ENCODE results near the gene FOCAD. TPM values are rescaled to one million over a fixed set of nuclear protein-coding genes. Genes with fewer than 3 reads are reported as not detected.

Gene FOCAD
- total RNA-seq, 1 donor from 2014 or later = 48.2 TPM

- no peaks in the 10 kb centered on the region for H3K27me3 Mint-ChIP-seq (ENCODE audit: low read depth, unreplicated experiment)
Measured at GRCh38 chr9:20713172-20713571, 29.1 kb downstream of the FOCAD start.

GRCh38 chr9:20714442-20715415, 30.7 kb downstream of the FOCAD start:
- TF ChIP-seq CTCF (IDR thresholded peaks at IDR 0.05; ENCODE audit: insufficient read depth, low read depth, low read length) (no peak), EZH2 (IDR thresholded peaks at IDR 0.05; ENCODE audit: insufficient read depth, low read length) (no peak)
- no peak for FAIRE-seq

More at GRCh38 chr9:20713172-20713571, 29.1 kb downstream of the FOCAD start:
- no peaks in the 10 kb centered on the region for H3K9me3 Mint-ChIP-seq (ENCODE audit: unreplicated experiment)
- Histone ChIP-seq H2AFZ (ENCODE audit: low read depth, low read length) (no peak overlapping the region), H3K79me2 (ENCODE audit: insufficient read depth, low read length) (peaks cover 27% of the 10 kb centered on the region), H3K4me3 (ENCODE audit: insufficient read depth, low read depth, low read length) (no peak overlapping the region), H3K4me2 (ENCODE audit: low read length) (no peak overlapping the region), H3K4me1 (ENCODE audit: insufficient read depth, low read length) (no peaks in the 10 kb centered on the region), H3K9ac (ENCODE audit: low read length) (no peak overlapping the region), H3K27ac (ENCODE audit: low read depth, low read length) (no peak overlapping the region), H3K27me3 (ENCODE audit: insufficient read depth, low read length) (no peaks in the 10 kb centered on the region), H3K36me3 (ENCODE audit: insufficient read depth, low read length) (peaks cover 7% of the 10 kb centered on the region), H3K9me3 (ENCODE audit: insufficient read depth, low read depth, low read length) (no peaks in the 10 kb centered on the region), H4K20me1 (ENCODE audit: insufficient read depth, low read length) (peaks cover 36% of the 10 kb centered on the region)
- TF ChIP-seq CTCF (IDR thresholded peaks at IDR 0.05; ENCODE audit: insufficient read depth, low read depth, low read length) (no peak), EZH2 (IDR thresholded peaks at IDR 0.05; ENCODE audit: insufficient read depth, low read length) (no peak)
- DNase-seq (ENCODE audit: low read depth) (no peak), FAIRE-seq (no peak)
- H3K4me3 Mint-ChIP-seq (ENCODE audit: unreplicated experiment) = no peak overlapping the region
- H3K36me3 Mint-ChIP-seq (ENCODE audit: low read depth, unreplicated experiment) = peaks cover 4% of the 10 kb centered on the region
- H3K27ac Mint-ChIP-seq (ENCODE audit: unreplicated experiment) = no peak overlapping the region
- H3K4me1 Mint-ChIP-seq (ENCODE audit: low read depth, unreplicated experiment) = no peaks in the 10 kb centered on the region

GRCh38 chr9:20722221-20722620, 38.2 kb downstream of the FOCAD start:
- no peak overlapping the region for H3K4me3 ChIP-seq (ENCODE audit: insufficient read depth, low read depth, low read length)
- TF ChIP-seq CTCF (IDR thresholded peaks at IDR 0.05; ENCODE audit: insufficient read depth, low read depth, low read length) = no peak
- TF ChIP-seq EZH2 (IDR thresholded peaks at IDR 0.05; ENCODE audit: insufficient read depth, low read length) = no peak
- Mint-ChIP-seq H3K4me1 (ENCODE audit: low read depth, unreplicated experiment) (peaks cover 3% of the 10 kb centered on the region), H3K4me3 (ENCODE audit: unreplicated experiment) (no peak overlapping the region), H3K27ac (ENCODE audit: unreplicated experiment) (no peak overlapping the region), H3K36me3 (ENCODE audit: low read depth, unreplicated experiment) (peaks cover 22% of the 10 kb centered on the region), H3K9me3 (ENCODE audit: unreplicated experiment) (no peaks in the 10 kb centered on the region), H3K27me3 (ENCODE audit: low read depth, unreplicated experiment) (no peaks in the 10 kb centered on the region)
- no peak overlapping the region for H3K9ac ChIP-seq (ENCODE audit: low read length)
- H3K79me2 ChIP-seq (ENCODE audit: insufficient read depth, low read length) = no peaks in the 10 kb centered on the region
- no peak overlapping the region for H3K27ac ChIP-seq (ENCODE audit: low read depth, low read length)
- H3K27me3 ChIP-seq (ENCODE audit: insufficient read depth, low read length) = no peaks in the 10 kb centered on the region
- no peak for FAIRE-seq
- no peaks in the 10 kb centered on the region for H3K9me3 ChIP-seq (ENCODE audit: insufficient read depth, low read depth, low read length)
- H4K20me1 ChIP-seq (ENCODE audit: insufficient read depth, low read length) = peaks cover 4% of the 10 kb centered on the region
- no peak overlapping the region for H3K4me2 ChIP-seq (ENCODE audit: low read length)
- peaks cover 7% of the 10 kb centered on the region for H3K36me3 ChIP-seq (ENCODE audit: insufficient read depth, low read length)
- no peak overlapping the region for H2AFZ ChIP-seq (ENCODE audit: low read depth, low read length)
- DNase-seq (ENCODE audit: low read depth) = no peak
- no peaks in the 10 kb centered on the region for H3K4me1 ChIP-seq (ENCODE audit: insufficient read depth, low read length)

More at GRCh38 chr9:20714442-20715415, 30.7 kb downstream of the FOCAD start:
- Mint-ChIP-seq H3K36me3 (ENCODE audit: low read depth, unreplicated experiment) (peaks cover 8% of the 10 kb centered on the region), H3K27me3 (ENCODE audit: low read depth, unreplicated experiment) (no peaks in the 10 kb centered on the region), H3K4me1 (ENCODE audit: low read depth, unreplicated experiment) (no peaks in the 10 kb centered on the region), H3K9me3 (ENCODE audit: unreplicated experiment) (no peaks in the 10 kb centered on the region), H3K4me3 (ENCODE audit: unreplicated experiment) (no peak overlapping the region), H3K27ac (ENCODE audit: unreplicated experiment) (no peak overlapping the region)
- Histone ChIP-seq H3K4me1 (ENCODE audit: insufficient read depth, low read length) (no peaks in the 10 kb centered on the region), H3K9me3 (ENCODE audit: insufficient read depth, low read depth, low read length) (no peaks in the 10 kb centered on the region), H3K4me2 (ENCODE audit: low read length) (no peak overlapping the region), H3K27me3 (ENCODE audit: insufficient read depth, low read length) (no peaks in the 10 kb centered on the region), H3K4me3 (ENCODE audit: insufficient read depth, low read depth, low read length) (no peak overlapping the region), H4K20me1 (ENCODE audit: insufficient read depth, low read length) (peaks cover 28% of the 10 kb centered on the region), H3K36me3 (ENCODE audit: insufficient read depth, low read length) (peaks cover 8% of the 10 kb centered on the region), H3K9ac (ENCODE audit: low read length) (no peak overlapping the region), H2AFZ (ENCODE audit: low read depth, low read length) (no peak overlapping the region), H3K27ac (ENCODE audit: low read depth, low read length) (no peak overlapping the region), H3K79me2 (ENCODE audit: insufficient read depth, low read length) (peaks cover 23% of the 10 kb centered on the region)
- no peak for DNase-seq (ENCODE audit: low read depth)
